ENCODE data around the gene MYL5. TPM values are rescaled to one million over a fixed set of nuclear protein-coding genes. Genes with fewer than 3 reads are reported as not detected.

MYL5 gene
- total and polyA plus RNA-seq, 2 of the 13 experiments (the other 11 are each of a cell fraction or from before 2014, with no cell fraction given), result 6.5 to 16.0 TPM

DNA sequence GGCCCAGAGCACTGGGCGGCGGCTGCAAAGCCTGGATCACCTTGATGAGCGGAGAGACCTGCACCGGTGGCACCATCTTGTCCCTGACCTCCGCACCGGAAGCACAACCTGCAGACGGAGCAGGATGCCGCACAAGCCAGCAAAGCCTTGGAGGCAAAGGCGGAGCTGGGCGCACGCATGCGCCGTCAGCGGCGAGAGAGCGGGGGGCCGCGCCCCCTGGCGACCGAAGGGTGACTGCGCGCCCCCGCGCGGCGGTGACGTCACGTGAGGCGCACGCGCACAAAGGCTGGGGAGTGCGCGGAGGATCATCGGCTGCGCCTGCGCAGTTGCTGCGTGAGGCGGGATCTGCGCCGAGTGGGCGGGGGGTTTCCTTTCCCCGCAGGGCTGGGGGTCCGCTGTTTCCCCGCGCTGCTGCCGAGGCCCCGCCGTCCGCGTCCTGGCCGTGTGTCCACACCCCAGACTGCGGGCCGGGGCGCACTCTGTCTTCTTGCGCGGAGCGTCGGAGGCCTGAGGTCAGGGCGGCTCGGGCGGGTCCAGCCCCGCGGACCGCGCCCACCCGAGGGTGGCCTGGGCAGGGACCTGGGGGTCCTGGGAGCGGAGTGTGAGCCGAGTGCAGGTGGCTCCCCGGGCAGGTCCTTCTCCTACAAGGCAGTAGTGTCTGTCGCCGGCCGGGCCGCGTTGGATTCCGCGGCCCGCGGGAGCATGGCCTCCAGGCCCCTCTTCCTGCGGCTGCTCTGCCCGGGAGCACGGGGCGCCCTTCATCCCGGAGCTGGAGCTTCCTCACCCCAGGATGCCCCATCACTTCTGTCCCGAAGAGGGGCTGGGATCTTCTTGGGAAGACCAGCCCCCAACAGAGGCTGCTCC lies at the start of gene MYL5, which contains the start of gene ATP5ME (continued):
- TF ChIP-seq, protein P1, sequence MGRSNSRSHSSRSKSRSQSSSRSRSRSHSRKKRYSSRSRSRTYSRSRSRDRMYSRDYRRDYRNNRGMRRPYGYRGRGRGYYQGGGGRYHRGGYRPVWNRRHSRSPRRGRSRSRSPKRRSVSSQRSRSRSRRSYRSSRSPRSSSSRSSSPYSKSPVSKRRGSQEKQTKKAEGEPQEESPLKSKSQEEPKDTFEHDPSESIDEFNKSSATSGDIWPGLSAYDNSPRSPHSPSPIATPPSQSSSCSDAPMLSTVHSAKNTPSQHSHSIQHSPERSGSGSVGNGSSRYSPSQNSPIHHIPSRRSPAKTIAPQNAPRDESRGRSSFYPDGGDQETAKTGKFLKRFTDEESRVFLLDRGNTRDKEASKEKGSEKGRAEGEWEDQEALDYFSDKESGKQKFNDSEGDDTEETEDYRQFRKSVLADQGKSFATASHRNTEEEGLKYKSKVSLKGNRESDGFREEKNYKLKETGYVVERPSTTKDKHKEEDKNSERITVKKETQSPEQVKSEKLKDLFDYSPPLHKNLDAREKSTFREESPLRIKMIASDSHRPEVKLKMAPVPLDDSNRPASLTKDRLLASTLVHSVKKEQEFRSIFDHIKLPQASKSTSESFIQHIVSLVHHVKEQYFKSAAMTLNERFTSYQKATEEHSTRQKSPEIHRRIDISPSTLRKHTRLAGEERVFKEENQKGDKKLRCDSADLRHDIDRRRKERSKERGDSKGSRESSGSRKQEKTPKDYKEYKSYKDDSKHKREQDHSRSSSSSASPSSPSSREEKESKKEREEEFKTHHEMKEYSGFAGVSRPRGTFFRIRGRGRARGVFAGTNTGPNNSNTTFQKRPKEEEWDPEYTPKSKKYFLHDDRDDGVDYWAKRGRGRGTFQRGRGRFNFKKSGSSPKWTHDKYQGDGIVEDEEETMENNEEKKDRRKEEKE (IDR thresholded peaks at IDR 0.05), result no peak
- TF ChIP-seq SIX4 (CRISPR knock-in tag; IDR thresholded peaks at IDR 0.05) (no peak; the same call in 1 of the 2 replicates), IRX3 (CRISPR knock-in tag; IDR thresholded peaks at IDR 0.05; ENCODE audit: borderline replicate concordance, low read depth) (no peak), ZIK1 (CRISPR knock-in tag; IDR thresholded peaks at IDR 0.05; ENCODE audit: borderline replicate concordance, low read depth) (peak; percentile 86), PRPF4 (IDR thresholded peaks at IDR 0.05; ENCODE audit: low read depth, low read length, poor library complexity, severe bottlenecking) (no peak), ARHGAP35 (CRISPR knock-in tag; IDR thresholded peaks at IDR 0.05; ENCODE audit: borderline replicate concordance) (0 out of 2 replicates have a peak, but pooled peaks have one; percentile 23), PAX8 (CRISPR knock-in tag; IDR thresholded peaks at IDR 0.05; ENCODE audit: borderline replicate concordance) (peak; percentile 77; the same call in 1 of the 2 replicates), KDM1A (CRISPR knock-in tag; IDR thresholded peaks at IDR 0.05) (no peak), POGZ (CRISPR knock-in tag; IDR thresholded peaks at IDR 0.05) (peak; percentile 68), U2AF2 (IDR thresholded peaks at IDR 0.05; ENCODE audit: low read depth, low read length) (0 out of 2 replicates have a peak, but pooled peaks have one; percentile 54), ZNF329 (CRISPR knock-in tag; IDR thresholded peaks at IDR 0.05; ENCODE audit: low read depth) (peak; percentile 38; the same call in 1 of the 2 replicates), ZNF160 (CRISPR knock-in tag; IDR thresholded peaks at IDR 0.05) (no peak; the same call in 1 of the 2 replicates), RBFOX2 (IDR thresholded peaks at IDR 0.05; ENCODE audit: low read depth, low read length) (peak; percentile 91), NRL (CRISPR knock-in tag; IDR thresholded peaks at IDR 0.05; ENCODE audit: borderline replicate concordance) (peak; percentile 92), HOXA9 (CRISPR knock-in tag; IDR thresholded peaks at IDR 0.05; ENCODE audit: borderline replicate concordance) (no peak), YY1 (IDR thresholded peaks at IDR 0.05; ENCODE audit: insufficient read depth, insufficient replicate concordance, low read depth, low read length) (peak; percentile 94), PHF20 (CRISPR knock-in tag; IDR thresholded peaks at IDR 0.05) (peak; percentile 76)
- TF ChIP-seq, protein P2, sequence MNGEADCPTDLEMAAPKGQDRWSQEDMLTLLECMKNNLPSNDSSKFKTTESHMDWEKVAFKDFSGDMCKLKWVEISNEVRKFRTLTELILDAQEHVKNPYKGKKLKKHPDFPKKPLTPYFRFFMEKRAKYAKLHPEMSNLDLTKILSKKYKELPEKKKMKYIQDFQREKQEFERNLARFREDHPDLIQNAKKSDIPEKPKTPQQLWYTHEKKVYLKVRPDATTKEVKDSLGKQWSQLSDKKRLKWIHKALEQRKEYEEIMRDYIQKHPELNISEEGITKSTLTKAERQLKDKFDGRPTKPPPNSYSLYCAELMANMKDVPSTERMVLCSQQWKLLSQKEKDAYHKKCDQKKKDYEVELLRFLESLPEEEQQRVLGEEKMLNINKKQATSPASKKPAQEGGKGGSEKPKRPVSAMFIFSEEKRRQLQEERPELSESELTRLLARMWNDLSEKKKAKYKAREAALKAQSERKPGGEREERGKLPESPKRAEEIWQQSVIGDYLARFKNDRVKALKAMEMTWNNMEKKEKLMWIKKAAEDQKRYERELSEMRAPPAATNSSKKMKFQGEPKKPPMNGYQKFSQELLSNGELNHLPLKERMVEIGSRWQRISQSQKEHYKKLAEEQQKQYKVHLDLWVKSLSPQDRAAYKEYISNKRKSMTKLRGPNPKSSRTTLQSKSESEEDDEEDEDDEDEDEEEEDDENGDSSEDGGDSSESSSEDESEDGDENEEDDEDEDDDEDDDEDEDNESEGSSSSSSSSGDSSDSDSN (CRISPR knock-in tag; IDR thresholded peaks at IDR 0.05), result peak; percentile 70
- TF ChIP-seq, protein P3, sequence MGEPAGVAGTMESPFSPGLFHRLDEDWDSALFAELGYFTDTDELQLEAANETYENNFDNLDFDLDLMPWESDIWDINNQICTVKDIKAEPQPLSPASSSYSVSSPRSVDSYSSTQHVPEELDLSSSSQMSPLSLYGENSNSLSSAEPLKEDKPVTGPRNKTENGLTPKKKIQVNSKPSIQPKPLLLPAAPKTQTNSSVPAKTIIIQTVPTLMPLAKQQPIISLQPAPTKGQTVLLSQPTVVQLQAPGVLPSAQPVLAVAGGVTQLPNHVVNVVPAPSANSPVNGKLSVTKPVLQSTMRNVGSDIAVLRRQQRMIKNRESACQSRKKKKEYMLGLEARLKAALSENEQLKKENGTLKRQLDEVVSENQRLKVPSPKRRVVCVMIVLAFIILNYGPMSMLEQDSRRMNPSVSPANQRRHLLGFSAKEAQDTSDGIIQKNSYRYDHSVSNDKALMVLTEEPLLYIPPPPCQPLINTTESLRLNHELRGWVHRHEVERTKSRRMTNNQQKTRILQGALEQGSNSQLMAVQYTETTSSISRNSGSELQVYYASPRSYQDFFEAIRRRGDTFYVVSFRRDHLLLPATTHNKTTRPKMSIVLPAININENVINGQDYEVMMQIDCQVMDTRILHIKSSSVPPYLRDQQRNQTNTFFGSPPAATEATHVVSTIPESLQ (CRISPR knock-in tag; conservative IDR thresholded peaks at IDR 0.05), result no peak
- TF ChIP-seq, protein P4, sequence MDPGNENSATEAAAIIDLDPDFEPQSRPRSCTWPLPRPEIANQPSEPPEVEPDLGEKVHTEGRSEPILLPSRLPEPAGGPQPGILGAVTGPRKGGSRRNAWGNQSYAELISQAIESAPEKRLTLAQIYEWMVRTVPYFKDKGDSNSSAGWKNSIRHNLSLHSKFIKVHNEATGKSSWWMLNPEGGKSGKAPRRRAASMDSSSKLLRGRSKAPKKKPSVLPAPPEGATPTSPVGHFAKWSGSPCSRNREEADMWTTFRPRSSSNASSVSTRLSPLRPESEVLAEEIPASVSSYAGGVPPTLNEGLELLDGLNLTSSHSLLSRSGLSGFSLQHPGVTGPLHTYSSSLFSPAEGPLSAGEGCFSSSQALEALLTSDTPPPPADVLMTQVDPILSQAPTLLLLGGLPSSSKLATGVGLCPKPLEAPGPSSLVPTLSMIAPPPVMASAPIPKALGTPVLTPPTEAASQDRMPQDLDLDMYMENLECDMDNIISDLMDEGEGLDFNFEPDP (CRISPR knock-in tag; conservative IDR thresholded peaks at IDR 0.05), result no peak
